A673 (cell line): ENCODE measurements around the gene CMTM1. TPM values are rescaled to one million over a fixed set of nuclear protein-coding genes. Genes with fewer than 3 reads are reported as not detected.

Experiments used
- BruUV-seq: library from RNA; stranded (reverse); fragments of 400-500 nt; replicated peaks from 2 replicates; lab custom pipeline; 2021; lab: Mats Ljungman, UMichigan
- CTCF ChIA-PET: fragments of 300-600 bp; sonication (Branson Sonifier 250); formaldehyde crosslinking; loops from one replicate; lab custom pipeline; 2022; ENCODE audit warnings: antibody characterized with exemption; lab: Charles Lee
- POLR2A ChIA-PET: fragments of 300-600 bp; sonication (Branson Sonifier 250); formaldehyde crosslinking; loops from one replicate; lab custom pipeline; 2022; ENCODE audit warnings: antibody characterized with exemption; ENCODE audit not compliant: low non-redundant PET; lab: Charles Lee
- DNase-seq: peaks from one replicate; pipeline ENCODE4 v3.0.0-alpha.2; 2015; ENCODE audit warnings: low spot score
- H3K27ac ChIP-seq: fragments of 200-600 bp; sonication (generic); 2 replicates; pipeline ENCODE4 v1.5.1; 2016; ENCODE audit warnings: mixed run types, low read depth, mild to moderate bottlenecking, mixed read lengths, antibody characterized with exemption, low read length; ENCODE audit not compliant: poor library complexity, severe bottlenecking
- H3K27me3 ChIP-seq: fragments of 200-600 bp; sonication (generic); replicated peaks from 2 replicates; pipeline ENCODE4 v1.6.1; 2017; ENCODE audit warnings: mixed run types, low read depth, mild to moderate bottlenecking, mixed read lengths, antibody characterized with exemption, low read length; ENCODE audit not compliant: insufficient read depth, poor library complexity
- H3K36me3 ChIP-seq: fragments of 200-600 bp; sonication (generic); 2 replicates; pipeline ENCODE4 v1.6.1; 2016; ENCODE audit warnings: mixed run types, mild to moderate bottlenecking, mixed read lengths, antibody characterized with exemption, low read length; ENCODE audit not compliant: insufficient read depth, poor library complexity, severe bottlenecking
- H3K4me1 ChIP-seq: fragments of 200-600 bp; sonication (generic); 2 replicates; pipeline ENCODE4 v1.6.1; 2017; ENCODE audit warnings: mixed run types, mild to moderate bottlenecking, mixed read lengths, antibody characterized with exemption, low read length; ENCODE audit not compliant: insufficient read depth, poor library complexity, severe bottlenecking
- H3K4me3 ChIP-seq: fragments of 200-600 bp; sonication (generic); 2 replicates; pipeline ENCODE4 v1.5.1; 2016; ENCODE audit warnings: low read depth, mixed run types, mild to moderate bottlenecking, mixed read lengths, low read length; ENCODE audit not compliant: poor library complexity, severe bottlenecking
- H3K9me3 ChIP-seq: fragments of 200-600 bp; sonication (generic); 2 replicates; pipeline ENCODE4 v1.6.1; 2016; ENCODE audit warnings: mixed run types, low read depth, mild to moderate bottlenecking, mixed read lengths, antibody characterized with exemption, low read length; ENCODE audit not compliant: poor library complexity, severe bottlenecking
- EZH2 ChIP-seq: fragments of 200-600 bp; sonication (generic); IDR thresholded peaks from 2 replicates; pipeline ENCODE4 v1.6.1; 2017; ENCODE audit warnings: borderline replicate concordance, low read depth, mild to moderate bottlenecking, mixed read lengths, antibody characterized with exemption, low read length; ENCODE audit not compliant: poor library complexity, severe bottlenecking
- intact Hi-C: fragments of 100-400 bp; cut with micrococcal nuclease; formaldehyde crosslinking; loops from one replicate; pipeline ENCODE4 v1.10.0; 2022; ENCODE audit not compliant: unreplicated experiment
- total RNA-seq: library from RNA; stranded (reverse); gene quantifications from 2 replicates; pipeline ENCODE4 v1.2.3, GENCODE V29; 2021
- TF ChIP-seq, protein P1 (sequence below): fragments of 300-800, 200-600 bp; sonication (generic); conservative IDR thresholded peaks from 2 replicates; pipeline ENCODE4 v1.5.1; 2017; ENCODE audit warnings: low read depth, mild to moderate bottlenecking, antibody characterized with exemption, low read length, moderate library complexity, mixed read lengths

The CMTM1 gene
- total RNA-seq, 1 experiment from 2014 or later = 7.1 TPM

DNA sequence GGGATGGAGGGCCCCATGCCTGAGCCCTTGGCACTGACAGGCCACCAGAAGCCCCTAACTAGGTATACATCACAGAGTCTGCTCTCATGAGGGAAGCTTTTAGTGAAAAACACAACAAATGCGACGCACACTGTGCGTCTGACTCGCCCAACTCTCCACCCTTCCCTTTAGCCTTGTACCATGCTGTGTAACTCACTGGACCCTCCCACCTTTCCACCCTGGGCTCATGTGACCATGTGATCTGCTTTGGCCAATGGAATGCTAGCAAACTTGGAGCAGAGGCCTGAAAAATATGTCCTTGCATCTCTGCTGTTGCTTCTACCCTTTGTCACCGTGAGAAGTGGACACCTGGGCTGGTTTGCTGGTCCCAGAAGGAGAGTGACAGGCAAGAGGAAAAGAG is 37.9 kb upstream of the CMTM1 start:
- POLR2A ChIA-PET = no interaction called here
- no peak for DNase-seq

GRCh38 chr16:66529475-66529874 is 36.8 kb upstream of the CMTM1 start:
- no peaks in the 10 kb centered on the region for H3K27me3 ChIP-seq
- no peaks in the 10 kb centered on the region for H3K36me3 ChIP-seq
- POLR2A ChIA-PET = no interaction called here
- H3K27ac ChIP-seq = no peak overlapping the region
- intact Hi-C loops = no loop called here
- BruUV-seq = no TSS peak
- CTCF ChIA-PET = no interaction called here
- H3K4me1 ChIP-seq = no peaks in the 10 kb centered on the region
- no peak overlapping the region for H3K4me3 ChIP-seq
- no peak for TF ChIP-seq EZH2
- TF ChIP-seq, protein P1, sequence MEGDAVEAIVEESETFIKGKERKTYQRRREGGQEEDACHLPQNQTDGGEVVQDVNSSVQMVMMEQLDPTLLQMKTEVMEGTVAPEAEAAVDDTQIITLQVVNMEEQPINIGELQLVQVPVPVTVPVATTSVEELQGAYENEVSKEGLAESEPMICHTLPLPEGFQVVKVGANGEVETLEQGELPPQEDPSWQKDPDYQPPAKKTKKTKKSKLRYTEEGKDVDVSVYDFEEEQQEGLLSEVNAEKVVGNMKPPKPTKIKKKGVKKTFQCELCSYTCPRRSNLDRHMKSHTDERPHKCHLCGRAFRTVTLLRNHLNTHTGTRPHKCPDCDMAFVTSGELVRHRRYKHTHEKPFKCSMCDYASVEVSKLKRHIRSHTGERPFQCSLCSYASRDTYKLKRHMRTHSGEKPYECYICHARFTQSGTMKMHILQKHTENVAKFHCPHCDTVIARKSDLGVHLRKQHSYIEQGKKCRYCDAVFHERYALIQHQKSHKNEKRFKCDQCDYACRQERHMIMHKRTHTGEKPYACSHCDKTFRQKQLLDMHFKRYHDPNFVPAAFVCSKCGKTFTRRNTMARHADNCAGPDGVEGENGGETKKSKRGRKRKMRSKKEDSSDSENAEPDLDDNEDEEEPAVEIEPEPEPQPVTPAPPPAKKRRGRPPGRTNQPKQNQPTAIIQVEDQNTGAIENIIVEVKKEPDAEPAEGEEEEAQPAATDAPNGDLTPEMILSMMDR = no peak
- no peaks in the 10 kb centered on the region for H3K9me3 ChIP-seq
- DNase-seq = no peak

More for the DNA sequence above, 37.9 kb upstream of the CMTM1 start:
- Histone ChIP-seq H3K9me3 (no peaks in the 10 kb centered on the region), H3K4me1 (no peaks in the 10 kb centered on the region), H3K27ac (no peak overlapping the region), H3K4me3 (no peak overlapping the region), H3K27me3 (no peaks in the 10 kb centered on the region), H3K36me3 (no peaks in the 10 kb centered on the region)
- no TSS peak for BruUV-seq
- intact Hi-C loops = no loop called here
- CTCF ChIA-PET = no interaction called here
- TF ChIP-seq, protein P1 = no peak
- TF ChIP-seq EZH2 = no peak

GRCh38 chr16:66534376-66534799 is 31.9 kb upstream of the CMTM1 start:
- no peak for TF ChIP-seq EZH2
- TF ChIP-seq, protein P1 = no peak
- H3K27ac ChIP-seq = no peak overlapping the region
- no peak overlapping the region for H3K4me3 ChIP-seq
- no peaks in the 10 kb centered on the region for H3K27me3 ChIP-seq
- H3K36me3 ChIP-seq = no peaks in the 10 kb centered on the region
- intact Hi-C loops = no loop called here
- no peaks in the 10 kb centered on the region for H3K9me3 ChIP-seq
- BruUV-seq = no TSS peak
- POLR2A ChIA-PET = no interaction called here
- DNase-seq = no peak
- no peaks in the 10 kb centered on the region for H3K4me1 ChIP-seq
- CTCF ChIA-PET = no interaction called here
